Nephron progenitor cell (in vitro differentiated cells): ENCODE results near the gene ASXL2.

Source experiments
- DNase-seq: peaks from one replicate; pipeline ENCODE4 v3.0.0; 2021
- H3K27ac Mint-ChIP-seq: 2 replicates; pipeline ENCODE4 v1.8.0; 2021; ENCODE audit warnings: mild to moderate bottlenecking, moderate library complexity, mixed read lengths
- H3K27me3 Mint-ChIP-seq: 2 replicates; pipeline ENCODE4 v1.8.0; 2021; ENCODE audit warnings: mild to moderate bottlenecking, low read depth, mixed read lengths; ENCODE audit not compliant: poor library complexity
- H3K36me3 Mint-ChIP-seq: 2 replicates; pipeline ENCODE4 v1.8.0; 2021; ENCODE audit warnings: low read depth, mixed read lengths
- H3K4me1 Mint-ChIP-seq: 2 replicates; pipeline ENCODE4 v1.8.0; 2021; ENCODE audit warnings: mixed read lengths
- H3K4me3 Mint-ChIP-seq: 2 replicates; pipeline ENCODE4 v1.8.0; 2021; ENCODE audit warnings: mild to moderate bottlenecking, moderate library complexity, mixed read lengths
- H3K9me3 Mint-ChIP-seq: 2 replicates; pipeline ENCODE4 v1.8.0; 2021; ENCODE audit warnings: mild to moderate bottlenecking, moderate library complexity, mixed read lengths
- TF ChIP-seq, protein P1 (sequence below): fragments of 200-600 bp; sonication (generic); IDR thresholded peaks from 2 replicates; pipeline ENCODE4 v1.5.0; 2021; ENCODE audit warnings: antibody characterized with exemption

Gene ASXL2

DNA sequence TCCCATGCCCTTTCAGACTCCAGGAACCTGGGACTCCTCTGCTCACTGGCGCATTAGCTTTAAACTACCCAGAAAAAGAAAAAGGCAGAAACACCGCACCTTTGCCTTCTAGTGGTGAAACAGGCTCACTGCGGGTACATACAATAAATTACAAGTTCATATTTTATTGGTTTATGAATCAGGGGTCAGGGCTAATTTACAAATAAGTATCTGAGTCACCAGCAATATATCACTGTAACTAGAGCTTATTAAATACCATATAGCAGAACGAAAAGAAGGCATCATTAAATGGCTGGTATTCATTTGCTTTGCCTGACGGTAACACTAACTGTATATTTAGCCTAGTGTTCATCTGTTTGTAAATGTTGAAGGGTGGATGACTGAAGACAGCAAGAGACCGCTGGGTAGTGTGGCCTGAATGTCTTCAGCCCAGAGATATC, 178.0 kb downstream of the ASXL2 start:
- TF ChIP-seq, protein P1, sequence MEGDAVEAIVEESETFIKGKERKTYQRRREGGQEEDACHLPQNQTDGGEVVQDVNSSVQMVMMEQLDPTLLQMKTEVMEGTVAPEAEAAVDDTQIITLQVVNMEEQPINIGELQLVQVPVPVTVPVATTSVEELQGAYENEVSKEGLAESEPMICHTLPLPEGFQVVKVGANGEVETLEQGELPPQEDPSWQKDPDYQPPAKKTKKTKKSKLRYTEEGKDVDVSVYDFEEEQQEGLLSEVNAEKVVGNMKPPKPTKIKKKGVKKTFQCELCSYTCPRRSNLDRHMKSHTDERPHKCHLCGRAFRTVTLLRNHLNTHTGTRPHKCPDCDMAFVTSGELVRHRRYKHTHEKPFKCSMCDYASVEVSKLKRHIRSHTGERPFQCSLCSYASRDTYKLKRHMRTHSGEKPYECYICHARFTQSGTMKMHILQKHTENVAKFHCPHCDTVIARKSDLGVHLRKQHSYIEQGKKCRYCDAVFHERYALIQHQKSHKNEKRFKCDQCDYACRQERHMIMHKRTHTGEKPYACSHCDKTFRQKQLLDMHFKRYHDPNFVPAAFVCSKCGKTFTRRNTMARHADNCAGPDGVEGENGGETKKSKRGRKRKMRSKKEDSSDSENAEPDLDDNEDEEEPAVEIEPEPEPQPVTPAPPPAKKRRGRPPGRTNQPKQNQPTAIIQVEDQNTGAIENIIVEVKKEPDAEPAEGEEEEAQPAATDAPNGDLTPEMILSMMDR = peak; percentile 67
- H3K4me1 Mint-ChIP-seq = peaks cover 5% of the 10 kb centered on the region
- H3K4me3 Mint-ChIP-seq = no peak overlapping the region
- H3K27ac Mint-ChIP-seq = no peak overlapping the region
- H3K27me3 Mint-ChIP-seq = peaks cover 13% of the 10 kb centered on the region
- DNase-seq = peak; percentile 15
- H3K36me3 Mint-ChIP-seq = no peaks in the 10 kb centered on the region
- H3K9me3 Mint-ChIP-seq = peaks cover 8% of the 10 kb centered on the region

DNA sequence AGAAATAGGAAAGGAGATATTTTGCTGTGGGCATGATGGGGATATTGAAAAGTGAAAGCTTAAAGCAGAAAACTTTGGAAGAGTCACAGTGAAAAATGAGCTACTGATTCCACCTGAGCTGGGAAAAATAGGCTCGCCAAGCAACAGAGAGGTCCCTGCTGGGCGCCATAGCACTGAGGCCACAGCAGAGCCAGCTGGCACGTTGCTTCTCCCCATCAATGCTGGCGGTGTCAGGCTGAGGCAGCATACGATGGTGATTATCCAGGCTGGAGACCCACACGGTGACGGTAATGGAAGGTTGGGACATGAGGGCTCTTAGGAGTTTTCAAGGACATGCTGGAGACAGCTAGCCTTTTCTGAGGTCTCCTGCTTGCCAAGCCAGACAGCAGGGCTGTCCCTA, 179.1 kb downstream of the ASXL2 start:
- Mint-ChIP-seq H3K9me3 (no peaks in the 10 kb centered on the region), H3K27ac (no peak overlapping the region), H3K36me3 (no peaks in the 10 kb centered on the region), H3K4me3 (no peak overlapping the region), H3K27me3 (peaks cover 13% of the 10 kb centered on the region), H3K4me1 (peaks cover 5% of the 10 kb centered on the region)
- TF ChIP-seq, protein P1 = no peak
- DNase-seq = no peak

DNA sequence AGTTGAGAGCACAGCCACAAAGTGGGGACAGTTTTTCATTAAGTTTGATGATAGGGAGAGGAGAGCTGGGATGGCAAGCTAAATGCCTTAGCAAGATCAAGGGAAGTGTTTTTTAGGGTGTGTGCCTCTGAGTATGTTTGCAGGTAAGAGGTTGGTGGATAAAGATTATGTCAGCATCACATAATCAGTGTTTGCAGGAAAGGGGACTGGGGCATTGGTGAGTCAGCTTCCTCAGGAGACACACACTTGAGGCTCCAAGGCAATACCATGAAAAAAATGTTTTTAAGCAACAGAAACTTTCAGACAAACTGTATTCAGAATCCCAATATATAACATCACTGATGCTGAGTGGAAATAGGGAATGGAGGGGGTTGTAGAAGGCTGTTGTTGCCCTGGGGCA, 179.5 kb downstream of the ASXL2 start:
- Mint-ChIP-seq H3K4me3 (no peak overlapping the region), H3K27me3 (peaks cover 14% of the 10 kb centered on the region), H3K36me3 (no peaks in the 10 kb centered on the region), H3K27ac (no peak overlapping the region), H3K4me1 (peaks cover 5% of the 10 kb centered on the region), H3K9me3 (no peaks in the 10 kb centered on the region)
- TF ChIP-seq, protein P1 = no peak
- no peak for DNase-seq

DNA sequence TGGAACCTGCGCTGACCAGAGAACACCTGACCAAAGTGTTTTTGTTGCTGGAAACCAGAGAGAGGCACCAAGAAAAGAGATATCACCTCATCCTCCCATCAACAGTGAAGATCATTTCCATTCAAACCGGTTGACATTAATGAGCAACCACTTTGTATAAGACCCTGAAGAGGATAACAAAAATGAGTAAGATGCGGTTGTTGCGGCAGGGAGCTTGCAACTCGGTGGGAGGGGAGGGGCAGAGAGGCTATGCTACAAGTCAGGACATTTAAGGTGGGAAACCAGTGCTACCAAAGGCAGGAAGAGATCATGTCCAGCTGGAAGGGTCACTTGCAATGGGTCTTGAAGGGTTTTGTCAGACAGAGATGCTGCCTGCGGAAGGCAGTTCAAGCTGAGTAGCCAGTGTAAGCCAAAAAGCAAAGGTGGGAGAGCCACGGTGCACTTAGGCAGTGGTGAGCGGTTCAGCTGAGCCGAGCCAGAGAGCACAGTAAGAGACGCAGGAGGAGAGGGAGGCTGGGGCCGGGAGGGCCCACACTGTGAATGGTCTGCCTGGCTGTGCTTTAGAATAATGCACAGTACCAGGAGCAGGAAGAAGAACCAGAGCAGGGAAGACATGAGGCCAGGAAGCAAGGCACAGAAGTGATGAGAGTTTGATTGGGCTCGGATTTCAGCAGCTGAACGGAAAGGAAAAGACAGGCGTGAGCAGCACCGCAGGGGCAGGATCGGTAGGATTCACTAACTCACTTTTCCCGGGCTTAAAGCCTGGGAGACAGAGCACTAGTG, 180.5 kb downstream of the ASXL2 start:
- H3K36me3 Mint-ChIP-seq = no peaks in the 10 kb centered on the region
- H3K4me3 Mint-ChIP-seq = no peak overlapping the region

DNA sequence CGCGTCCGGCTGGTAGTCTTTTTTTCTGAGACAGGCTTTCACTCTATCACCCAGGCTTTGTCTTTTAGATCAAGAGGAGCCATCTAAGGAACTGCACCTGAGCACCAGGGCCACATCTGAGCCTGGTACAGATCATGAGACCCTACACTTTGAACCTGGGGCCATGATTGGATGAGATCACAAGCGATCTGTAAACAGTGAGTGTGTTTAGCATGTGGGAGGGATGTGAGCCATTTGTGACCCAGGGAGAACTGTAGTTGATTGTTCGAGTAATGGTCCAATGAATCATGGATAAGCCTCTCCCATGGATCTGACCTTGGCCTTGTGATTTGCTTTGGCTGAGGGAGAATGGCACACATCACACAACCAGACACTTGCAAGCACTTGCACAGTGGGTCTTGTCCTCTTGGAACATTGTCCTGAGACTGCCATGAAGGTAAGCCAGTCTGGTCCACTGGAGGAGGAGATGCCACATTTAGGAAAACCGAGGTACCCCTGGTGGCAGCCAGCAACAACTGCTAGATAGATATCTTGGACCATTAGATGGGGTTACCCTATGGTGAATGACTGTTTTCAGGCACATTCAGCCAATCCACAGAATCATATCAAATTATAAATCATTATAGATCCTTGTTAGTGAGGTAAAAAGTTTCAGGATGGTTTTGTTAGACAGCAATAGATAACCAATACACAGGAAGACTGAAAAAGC, 185.4 kb downstream of the ASXL2 start:
- Mint-ChIP-seq H3K27me3 (peaks cover 13% of the 10 kb centered on the region), H3K4me3 (no peak overlapping the region), H3K36me3 (no peaks in the 10 kb centered on the region), H3K9me3 (no peaks in the 10 kb centered on the region), H3K4me1 (no peaks in the 10 kb centered on the region), H3K27ac (no peak overlapping the region)
- no peak for DNase-seq
- TF ChIP-seq, protein P1 = no peak

More for the DNA sequence above, 180.5 kb downstream of the ASXL2 start:
- peaks cover 17% of the 10 kb centered on the region for H3K27me3 Mint-ChIP-seq
- peak; percentile 17 for DNase-seq
- peaks cover 5% of the 10 kb centered on the region for H3K4me1 Mint-ChIP-seq
- H3K9me3 Mint-ChIP-seq = no peaks in the 10 kb centered on the region
- TF ChIP-seq, protein P1 = no peak
- no peak overlapping the region for H3K27ac Mint-ChIP-seq
